ENCODE results near the gene ECD. TPM values are rescaled to one million over a fixed set of nuclear protein-coding genes. Genes with fewer than 3 reads are reported as not detected.
"Not testable (repeated sequence)": the region's sequence is repeated elsewhere in the genome, so short reads cannot be mapped to it uniquely, and the experiment has no call there.

The ECD gene
- total RNA-seq, 1 experiment from 2014 or later = 36.0 TPM

- DNase-seq (ENCODE audit: low read depth) = peak; percentile 8
These were observed 8.7 kb downstream of the ECD start for GRCh38 chr10:73159038-73159648.

GRCh38 chr10:73156054-73156453 is 11.8 kb downstream of the ECD start:
- DNase-seq (ENCODE audit: low read depth) = no peak

- DNase-seq (ENCODE audit: low read depth) = no peak
These were observed 15.8 kb downstream of the ECD start for GRCh38 chr10:73152009-73152408.

GRCh38 chr10:73150633-73151413 is 17.0 kb downstream of the ECD start:
- DNase-seq (ENCODE audit: low read depth) = not testable (repeated sequence)

- DNase-seq (ENCODE audit: low read depth) = no peak
These were observed 26.2 kb downstream of the ECD start for GRCh38 chr10:73141603-73142002.

- DNase-seq (ENCODE audit: low read depth) = no peak
These were observed 28.6 kb downstream of the ECD start for GRCh38 chr10:73139251-73139650.

GRCh38 chr10:73136627-73137026 is 31.2 kb downstream of the ECD start:
- DNase-seq (ENCODE audit: low read depth) = no peak

GRCh38 chr10:73134727-73135126 is 33.1 kb downstream of the ECD start:
- DNase-seq (ENCODE audit: low read depth) = no peak

GRCh38 chr10:73131913-73132686 is 35.7 kb downstream of the ECD start:
- no peak for DNase-seq (ENCODE audit: low read depth)

- DNase-seq (ENCODE audit: low read depth) = no peak
These were observed 36.5 kb downstream of the ECD start for GRCh38 chr10:73131301-73131700.

- no peak for DNase-seq (ENCODE audit: low read depth)
These were observed 41.5 kb downstream of the ECD start for GRCh38 chr10:73126343-73126742.

- DNase-seq (ENCODE audit: low read depth) = no peak
These were observed 47.9 kb downstream of the ECD start for GRCh38 chr10:73119952-73120351.

GRCh38 chr10:73119457-73119856 is 48.4 kb downstream of the ECD start:
- no peak for DNase-seq (ENCODE audit: low read depth)

- DNase-seq (ENCODE audit: low read depth) = no peak
These were observed 49.6 kb downstream of the ECD start for GRCh38 chr10:73117976-73118743.

- no peak for DNase-seq (ENCODE audit: low read depth)
These were observed 51.8 kb downstream of the ECD start for GRCh38 chr10:73116017-73116416.

GRCh38 chr10:73113551-73113950 is 54.3 kb downstream of the ECD start:
- no peak for DNase-seq (ENCODE audit: low read depth)

GRCh38 chr10:73112032-73112431 is 55.8 kb downstream of the ECD start:
- DNase-seq (ENCODE audit: low read depth) = not testable (repeated sequence)

- DNase-seq (ENCODE audit: low read depth) = peak; percentile 62
These were observed 57.4 kb downstream of the ECD start, which contains the start of gene NUDT13 for GRCh38 chr10:73110345-73110849. Gene NUDT13, plus strand, starts transcription at chr10:73110455. Its CDS starts 3,911 bp downstream, at chr10:73114366.

- not testable (repeated sequence) for DNase-seq (ENCODE audit: low read depth)
These were observed 58.6 kb downstream of the ECD start for GRCh38 chr10:73109248-73109652.

- DNase-seq (ENCODE audit: low read depth) = no peak
These were observed 61.5 kb downstream of the ECD start for GRCh38 chr10:73106301-73106700.

- no peak for DNase-seq (ENCODE audit: low read depth)
These were observed 68.7 kb downstream of the ECD start for GRCh38 chr10:73099141-73099540.

- DNase-seq (ENCODE audit: low read depth) = no peak
These were observed 70.5 kb downstream of the ECD start for GRCh38 chr10:73097305-73097670.
